HFFc6 (cell line): ENCODE results near the gene STX3. TPM values are rescaled to one million over a fixed set of nuclear protein-coding genes. Genes with fewer than 3 reads are reported as not detected.
"Not testable (repeated sequence)": the region's sequence is repeated elsewhere in the genome, so short reads cannot be mapped to it uniquely, and the experiment has no call there.

Source experiments
- DNase-seq: peaks from one replicate; pipeline ENCODE4 v3.0.0-alpha.2; 2018
- H3K27ac Mint-ChIP-seq: 2 replicates; pipeline ENCODE4 v1.8.0; 2020; ENCODE audit warnings: mild to moderate bottlenecking, mixed read lengths
- H3K27me3 Mint-ChIP-seq: 2 replicates; pipeline ENCODE4 v1.8.0; 2021; ENCODE audit warnings: mild to moderate bottlenecking, moderate library complexity, mixed read lengths; ENCODE audit not compliant: insufficient read depth
- H3K36me3 Mint-ChIP-seq: 2 replicates; pipeline ENCODE4 v1.8.0; 2021; ENCODE audit warnings: low read depth, mixed read lengths
- H3K4me1 Mint-ChIP-seq: 2 replicates; pipeline ENCODE4 v1.8.0; 2020; ENCODE audit warnings: low read depth, mixed read lengths
- H3K4me3 Mint-ChIP-seq: 2 replicates; pipeline ENCODE4 v1.8.0; 2020; ENCODE audit warnings: mild to moderate bottlenecking, moderate library complexity, mixed read lengths
- H3K9me3 Mint-ChIP-seq: 2 replicates; pipeline ENCODE4 v1.8.0; 2020; ENCODE audit warnings: mild to moderate bottlenecking, mixed read lengths
- total RNA-seq, 6 experiments: library from RNA; stranded (reverse); fragmentation: NEBNext Ultra II Directional; extraction: Animal tissue kit (Norgen Biotek cat#: 25700); gene quantifications; 2 replicates in 1 of 6; 3 replicates in 5 of 6; pipeline ENCODE4 v1.2.3, GENCODE V29; 2021
- TF ChIP-seq, protein P1 (sequence below): fragments of 200-600 bp; sonication (generic); IDR thresholded peaks from 2 replicates; pipeline ENCODE4 v1.5.0; 2021; ENCODE audit warnings: antibody characterized with exemption, mild to moderate bottlenecking

STX3 gene
- total RNA-seq, 6 experiments from 2014 or later, result 17.1 to 23.1 (median 19.0) TPM

DNA sequence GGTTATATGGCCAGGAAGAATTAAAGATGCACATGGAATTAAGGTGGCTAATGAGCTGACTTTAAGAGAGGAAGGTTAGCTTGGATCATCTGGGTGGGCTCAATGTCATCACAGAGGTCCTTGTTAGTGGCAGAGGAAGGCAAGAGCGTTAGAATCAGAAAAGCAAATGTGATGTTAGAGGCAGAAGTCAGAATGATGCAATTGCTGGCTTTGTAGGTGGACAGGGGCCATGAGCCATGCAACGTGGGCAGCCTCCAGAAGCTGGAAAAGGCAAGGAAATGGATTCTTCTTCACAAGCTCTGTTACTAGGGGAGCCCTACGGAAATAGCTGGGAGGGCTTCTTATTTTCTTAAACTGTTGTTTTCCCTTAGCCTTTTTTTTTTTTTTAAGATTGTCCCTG lies 92.5 kb downstream of the STX3 start:
- no peak overlapping the region for H3K4me3 Mint-ChIP-seq
- H3K27me3 Mint-ChIP-seq, result peaks cover 3% of the 10 kb centered on the region
- H3K9me3 Mint-ChIP-seq, result no peaks in the 10 kb centered on the region
- no peaks in the 10 kb centered on the region for H3K36me3 Mint-ChIP-seq
- no peak for DNase-seq
- TF ChIP-seq, protein P1, sequence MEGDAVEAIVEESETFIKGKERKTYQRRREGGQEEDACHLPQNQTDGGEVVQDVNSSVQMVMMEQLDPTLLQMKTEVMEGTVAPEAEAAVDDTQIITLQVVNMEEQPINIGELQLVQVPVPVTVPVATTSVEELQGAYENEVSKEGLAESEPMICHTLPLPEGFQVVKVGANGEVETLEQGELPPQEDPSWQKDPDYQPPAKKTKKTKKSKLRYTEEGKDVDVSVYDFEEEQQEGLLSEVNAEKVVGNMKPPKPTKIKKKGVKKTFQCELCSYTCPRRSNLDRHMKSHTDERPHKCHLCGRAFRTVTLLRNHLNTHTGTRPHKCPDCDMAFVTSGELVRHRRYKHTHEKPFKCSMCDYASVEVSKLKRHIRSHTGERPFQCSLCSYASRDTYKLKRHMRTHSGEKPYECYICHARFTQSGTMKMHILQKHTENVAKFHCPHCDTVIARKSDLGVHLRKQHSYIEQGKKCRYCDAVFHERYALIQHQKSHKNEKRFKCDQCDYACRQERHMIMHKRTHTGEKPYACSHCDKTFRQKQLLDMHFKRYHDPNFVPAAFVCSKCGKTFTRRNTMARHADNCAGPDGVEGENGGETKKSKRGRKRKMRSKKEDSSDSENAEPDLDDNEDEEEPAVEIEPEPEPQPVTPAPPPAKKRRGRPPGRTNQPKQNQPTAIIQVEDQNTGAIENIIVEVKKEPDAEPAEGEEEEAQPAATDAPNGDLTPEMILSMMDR, result no peak
- no peaks in the 10 kb centered on the region for H3K4me1 Mint-ChIP-seq
- no peak overlapping the region for H3K27ac Mint-ChIP-seq

DNA sequence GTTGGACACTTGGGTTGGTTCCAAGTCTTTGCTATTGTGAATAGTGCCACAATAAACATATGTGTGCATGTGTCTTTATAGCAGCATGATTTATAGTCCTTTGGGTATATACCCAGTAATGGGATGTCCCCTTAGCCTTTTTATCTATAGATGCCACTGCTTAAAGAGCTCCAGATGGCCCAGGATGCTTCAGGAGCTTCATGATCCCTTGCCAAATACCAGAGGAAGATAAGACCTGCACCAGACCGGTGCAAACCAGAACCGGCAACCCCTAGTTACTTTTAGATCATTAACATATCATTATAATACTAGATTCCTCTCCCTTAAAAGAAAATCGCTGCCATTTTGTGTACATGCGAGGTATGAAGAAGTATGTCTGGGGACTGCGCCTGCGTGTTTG lies 93.3 kb downstream of the STX3 start:
- DNase-seq, H3K9me3 Mint-ChIP-seq, H3K36me3 Mint-ChIP-seq, H3K4me3 Mint-ChIP-seq, H3K27ac Mint-ChIP-seq, H3K27me3 Mint-ChIP-seq, H3K4me1 Mint-ChIP-seq: not testable (repeated sequence)

DNA sequence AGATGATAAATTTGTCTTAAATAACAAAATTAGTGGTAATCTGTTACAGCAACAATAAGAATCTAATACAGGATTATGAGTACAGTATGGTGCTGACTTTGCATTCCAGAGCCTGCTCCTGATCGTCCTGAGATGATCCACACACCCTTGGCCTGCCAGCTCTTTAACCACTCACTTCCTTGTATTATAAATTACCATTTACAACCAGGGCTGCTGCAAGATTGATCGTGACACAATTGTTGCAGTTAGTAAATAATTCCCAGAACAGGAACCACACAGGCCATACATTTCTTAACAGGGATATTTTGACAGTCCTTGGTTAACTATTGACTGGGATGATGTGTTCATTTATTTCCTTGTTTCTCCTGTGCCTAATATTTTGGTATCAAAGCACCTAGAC lies 94.0 kb downstream of the STX3 start:
- no peaks in the 10 kb centered on the region for H3K36me3 Mint-ChIP-seq
- H3K27me3 Mint-ChIP-seq, result peaks cover 3% of the 10 kb centered on the region
- no peak for DNase-seq
- H3K4me1 Mint-ChIP-seq, result no peaks in the 10 kb centered on the region
- H3K9me3 Mint-ChIP-seq, result no peaks in the 10 kb centered on the region
- TF ChIP-seq, protein P1, result no peak
- no peak overlapping the region for H3K27ac Mint-ChIP-seq
- no peak overlapping the region for H3K4me3 Mint-ChIP-seq

DNA sequence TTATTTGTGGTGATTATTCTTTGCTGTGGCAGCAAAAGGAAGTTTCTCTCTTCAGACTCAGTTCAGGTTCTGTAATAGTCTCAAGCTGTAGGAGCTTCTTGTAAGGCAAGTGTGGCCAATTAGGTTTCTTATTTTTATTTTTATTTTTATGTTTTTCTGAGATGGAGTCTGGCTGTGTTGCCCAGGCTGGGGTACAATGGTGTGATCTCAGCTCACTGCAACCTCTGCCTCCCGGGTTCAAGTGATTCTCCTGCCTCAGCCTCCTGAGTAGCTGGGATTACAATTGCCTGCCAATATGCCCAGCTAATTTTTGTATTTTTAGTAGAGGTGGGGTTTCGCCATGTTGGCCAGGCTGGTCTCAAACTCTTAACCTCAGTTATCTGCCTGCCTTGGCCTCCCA lies 94.4 kb downstream of the STX3 start:
- not testable (repeated sequence) for H3K4me3 Mint-ChIP-seq, H3K4me1 Mint-ChIP-seq, H3K36me3 Mint-ChIP-seq, H3K27me3 Mint-ChIP-seq, DNase-seq, H3K27ac Mint-ChIP-seq, H3K9me3 Mint-ChIP-seq

DNA sequence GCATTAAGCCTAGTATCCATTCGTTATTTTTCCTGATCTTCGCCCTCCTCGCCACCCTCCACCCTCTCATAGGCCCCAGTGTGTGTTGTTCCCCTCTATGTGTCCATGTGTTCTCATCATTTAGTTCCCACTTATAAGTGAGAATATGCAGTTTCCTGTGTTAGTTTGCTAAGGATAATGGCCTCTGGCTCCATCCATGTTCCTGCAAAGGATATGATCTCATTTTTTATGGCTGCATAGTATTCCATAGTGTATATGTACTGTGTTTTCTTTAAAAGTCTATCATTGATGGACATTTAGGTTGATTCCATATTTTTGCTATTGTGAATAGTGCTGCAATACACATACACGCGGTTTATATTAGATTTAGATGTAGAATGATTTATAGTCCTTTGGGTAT lies 96.2 kb downstream of the STX3 start:
- H3K4me3 Mint-ChIP-seq, H3K9me3 Mint-ChIP-seq, H3K4me1 Mint-ChIP-seq, H3K27me3 Mint-ChIP-seq, DNase-seq, H3K36me3 Mint-ChIP-seq, H3K27ac Mint-ChIP-seq: not testable (repeated sequence)

DNA sequence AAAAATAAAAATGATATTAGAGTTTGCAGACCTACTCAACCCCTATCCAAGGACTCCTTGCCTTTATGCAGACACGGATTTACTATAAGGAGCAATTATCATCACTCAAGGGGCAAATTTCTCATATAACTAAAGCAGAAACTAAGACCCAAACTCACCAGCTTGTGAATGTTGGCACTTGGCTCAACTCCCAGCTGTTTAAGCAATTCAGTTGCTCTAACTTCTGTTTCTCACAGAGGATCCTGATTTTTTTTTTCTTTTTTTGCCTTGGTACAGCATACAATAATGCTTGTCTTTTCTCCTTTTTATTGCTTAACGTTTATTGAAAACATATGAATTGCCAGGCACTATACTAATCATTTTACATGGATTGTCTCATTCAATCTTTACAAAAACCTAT lies 99.7 kb downstream of the STX3 start:
- no peak overlapping the region for H3K4me3 Mint-ChIP-seq
- no peaks in the 10 kb centered on the region for H3K36me3 Mint-ChIP-seq
- H3K27me3 Mint-ChIP-seq, result peaks cover 2% of the 10 kb centered on the region
- no peak for DNase-seq
- no peaks in the 10 kb centered on the region for H3K9me3 Mint-ChIP-seq
- H3K27ac Mint-ChIP-seq, result no peak overlapping the region
- H3K4me1 Mint-ChIP-seq, result peaks cover 15% of the 10 kb centered on the region
- TF ChIP-seq, protein P1, result no peak

Other genes starting within 250 kb of the STX3 start
- gene OR4D9, start 243.8 kb upstream of the STX3 start, total RNA-seq, result not detected
- gene OSBP, start 139.6 kb upstream of the STX3 start, total RNA-seq, result 10 to 100 TPM; 39.0 to 45.6 (median 42.9) TPM
- 10 to 100 TPM; 29.0 to 40.3 (median 35.2) TPM for gene PATL1, start 86.3 kb upstream of the STX3 start, total RNA-seq
- gene OR10V1, start 41.5 kb upstream of the STX3 start, total RNA-seq, result not detected
- gene MRPL16, start 55.4 kb downstream of the STX3 start, total RNA-seq, result 10 to 100 TPM; 45.7 to 51.0 (median 48.6) TPM
- not detected for gene CBLIF, start 90.1 kb downstream of the STX3 start, total RNA-seq
- gene TCN1, start 111.1 kb downstream of the STX3 start, total RNA-seq, result not detected
- not detected for gene OOSP3, start 123.4 kb downstream of the STX3 start, total RNA-seq
- not detected for gene OOSP1, start 183.1 kb downstream of the STX3 start, total RNA-seq
- gene OOSP4A, start 208.7 kb downstream of the STX3 start, total RNA-seq, result not detected